GM12878 (cell line): ENCODE measurements around the gene TMEM59. TPM values are rescaled to one million over a fixed set of nuclear protein-coding genes. Genes with fewer than 3 reads are reported as not detected.

Experiments
- ATAC-seq: fragments of 200-7000 bp; cut with Tn5 transposase; 3 replicates; pipeline ENCODE4 v1.9.1; 2020; ENCODE audit warnings: mild to moderate bottlenecking, moderate library complexity
- BruUV-seq: library from RNA; stranded (reverse); fragments of 400-500 nt; replicated peaks from 2 replicates; lab custom pipeline; 2021; lab: Mats Ljungman, UMichigan
- CTCF ChIA-PET: fragments of 300-600 bp; sonication (Branson Sonifier 250); formaldehyde crosslinking; extraction: SDS; loops from one replicate; lab custom pipeline; 2021; ENCODE audit warnings: inconsistent platforms; lab: Yijun Ruan, JAX
- POLR2A ChIA-PET: fragments of 350-600 bp; formaldehyde crosslinking; extraction: SDS; loops from one replicate; lab custom pipeline; 2021; ENCODE audit warnings: inconsistent platforms; lab: Charles Lee
- RAD21 ChIA-PET: fragments of 300-600 bp; sonication (Branson Sonifier 250); formaldehyde crosslinking; loops from one replicate; lab custom pipeline; 2023; ENCODE audit warnings: antibody characterized with exemption; ENCODE audit not compliant: unreplicated experiment; lab: Charles Lee
- SMC1A ChIA-PET: fragments of 300-600 bp; sonication (Branson Sonifier 250); formaldehyde crosslinking; loops from one replicate; lab custom pipeline; 2023; ENCODE audit not compliant: unreplicated experiment, uncharacterized antibody; lab: Charles Lee
- DNase-seq: peaks from one replicate; pipeline ENCODE4 v3.0.0-alpha.2; 2011; ENCODE audit warnings: low read depth, low spot score
- FAIRE-seq: peaks from 3 replicates; lab custom pipeline; 2011; peaks lifted over from hg19 to GRCh38; lab: Jason Lieb, UNC
- H2AFZ ChIP-seq: 2 replicates; pipeline ENCODE4 v1.6.0; 2011; ENCODE audit warnings: low read depth, low read length, control low read depth; ENCODE audit not compliant: control insufficient read depth
- H3K27ac ChIP-seq: 2 replicates; pipeline ENCODE4 v1.5.1; 2011; ENCODE audit warnings: control low read depth; ENCODE audit not compliant: control insufficient read depth, insufficient read depth
- H3K27me3 ChIP-seq, 2 experiments: replicated peaks in 1 of 2; 2 replicates each; pipeline versions ENCODE4 v1.6.0 to v1.6.1; 2011; ENCODE audit warnings: low read length in 1 of 2; ENCODE audit not compliant: control insufficient read depth in 2 of 2, insufficient read depth in 2 of 2
- H3K36me3 ChIP-seq, 2 experiments: 2 replicates each; pipeline ENCODE4 v1.5.1; 2011; ENCODE audit warnings: low read length in 1 of 2; ENCODE audit not compliant: control insufficient read depth in 2 of 2, insufficient read depth in 2 of 2
- H3K4me1 ChIP-seq: 2 replicates; pipeline ENCODE4 v1.6.1; 2011; ENCODE audit warnings: mild to moderate bottlenecking, low read length, moderate library complexity, mixed read lengths; ENCODE audit not compliant: control insufficient read depth, insufficient read depth
- H3K4me2 ChIP-seq: 2 replicates; pipeline ENCODE4 v1.6.0; 2011; ENCODE audit warnings: control low read depth; ENCODE audit not compliant: control insufficient read depth, insufficient read depth
- H3K4me3 ChIP-seq: fragments of 200-600 bp; sonication (generic); 2 replicates; pipeline ENCODE4 v1.5.1; 2016
- H3K79me2 ChIP-seq: 2 replicates; pipeline ENCODE4 v1.6.0; 2011; ENCODE audit warnings: low read length; ENCODE audit not compliant: control insufficient read depth, insufficient read depth
- H3K9ac ChIP-seq: 2 replicates; pipeline ENCODE4 v1.8.0; 2011; ENCODE audit warnings: low read length, control low read depth, mixed read lengths; ENCODE audit not compliant: control insufficient read depth, insufficient read depth
- H3K9me3 ChIP-seq: replicated peaks from 3 replicates; pipeline ENCODE4 v1.5.1; 2011; ENCODE audit warnings: mild to moderate bottlenecking, low read length; ENCODE audit not compliant: control insufficient read depth, insufficient read depth
- H4K20me1 ChIP-seq: 2 replicates; pipeline ENCODE4 v1.6.0; 2011; ENCODE audit not compliant: control insufficient read depth, insufficient read depth
- CTCF ChIP-seq, 3 experiments: IDR thresholded peaks in 2 of 3; conservative IDR thresholded peaks in 1 of 3; 2 replicates each; pipeline ENCODE4 v1.5.1; 2011; ENCODE audit warnings: low read depth in 3 of 3, low read length in 3 of 3, mild to moderate bottlenecking in 3 of 3, control low read depth in 2 of 3, moderate library complexity in 2 of 3, inconsistent platforms in 1 of 3, mixed read lengths in 1 of 3; ENCODE audit not compliant: control insufficient read depth in 2 of 3, insufficient read depth in 1 of 3; ENCODE audit errors: extremely low read depth in 1 of 3
- MTA2 ChIP-seq: fragments of 450-650 bp; IDR thresholded peaks from 2 replicates; pipeline ENCODE4 v1.6.1; 2016; ENCODE audit warnings: low read depth, mild to moderate bottlenecking, moderate library complexity
- RAD21 ChIP-seq: IDR thresholded peaks from 2 replicates; pipeline ENCODE4 v1.6.1; 2011; ENCODE audit warnings: mild to moderate bottlenecking, low read depth, low read length, moderate library complexity; ENCODE audit not compliant: insufficient read depth
- SMAD1 ChIP-seq: fragments of 450-650 bp; IDR thresholded peaks from 2 replicates; pipeline ENCODE4 v1.6.1; 2018; ENCODE audit warnings: mild to moderate bottlenecking, low read depth; ENCODE audit not compliant: partially characterized antibody
- SMC3 ChIP-seq: IDR thresholded peaks from 2 replicates; pipeline ENCODE4 v1.6.1; 2011; ENCODE audit warnings: low read length, improper control_type of control experiment, borderline replicate concordance
- YY1 ChIP-seq: IDR thresholded peaks from 2 replicates; pipeline ENCODE4 v1.6.1; 2011; ENCODE audit warnings: low read depth, mild to moderate bottlenecking, low read length
- ZBTB4 ChIP-seq: fragments of 450-650 bp; formaldehyde crosslinking; IDR thresholded peaks from 2 replicates; pipeline ENCODE4 v1.4.0; 2022; ENCODE audit warnings: mild to moderate bottlenecking, moderate library complexity
- ZNF592 ChIP-seq: fragments of 450-650 bp; IDR thresholded peaks from 2 replicates; pipeline ENCODE4 v1.6.1; 2017; ENCODE audit warnings: mild to moderate bottlenecking, moderate library complexity
- WGBS: methylation state at CpG from one replicate; pipeline ENCODE4 v1.1.6; 2016; ENCODE audit warnings: low lambda C conversion rate; ENCODE audit not compliant: insufficient replicate concordance, insufficient coverage; ENCODE audit errors: missing lambda C conversion rate; 5-methylcytosine and 5-hydroxymethylcytosine counted together
- in situ Hi-C: fragments of 300-500 bp; cut with MboI; formaldehyde crosslinking; loops from 9 replicates; pipeline ENCODE4 v1.14.3; 2018; ENCODE audit warnings: mixed read lengths
- intact Hi-C: fragments of 100-400 bp; cut with micrococcal nuclease; formaldehyde crosslinking; loops from one replicate; pipeline ENCODE4 v1.14.2; 2022; ENCODE audit not compliant: unreplicated experiment
- polyA plus RNA-seq, 11 experiments: library from polyadenylated mRNA; depleted of rRNA in 4 of 11; unstranded in 6 of 11; stranded (reverse) in 5 of 11; fragments of >200 nt; fragmentation: Nextera tagmentation in 4 of 11; fragmentation: Illumina TruSeq in 1 of 11; extraction: Ambion mirVana in 4 of 11; extraction: Trizol in 1 of 11; gene quantifications; 1 replicate in 1 of 11; 2 replicates in 10 of 11; pipeline versions ENCODE4 v1.2.1 to v1.2.3, GENCODE V29; 2011 to 2016; ENCODE audit warnings: inconsistent platforms in 2 of 11, missing spikeins in 2 of 11, low read depth in 1 of 11
- total RNA-seq, 4 experiments: library from RNA; depleted of rRNA in 3 of 4; stranded (reverse); fragments of >200 nt in 3 of 4; fragmentation: Illumina TruSeq in 1 of 4; extraction: Trizol in 1 of 4; gene quantifications; 2 replicates each; pipeline versions ENCODE4 v1.2.1 to v1.2.3, GENCODE V29; 2013 to 2021

The TMEM59 gene
- total and polyA plus RNA-seq, 10 of the 15 experiments (the other 5 are each of a cell fraction or from before 2014, with no cell fraction given) = 69.9 to 273 (median 111) TPM

GRCh38 chr1:54070171-54070837 lies 17.3 kb upstream of the TMEM59 start:
- Histone ChIP-seq H2AFZ (no peak overlapping the region), H3K9ac (no peak overlapping the region), H3K4me1 (no peaks in the 10 kb centered on the region), H3K9me3 (no peaks in the 10 kb centered on the region), H4K20me1 (no peaks in the 10 kb centered on the region), H3K27ac (no peak overlapping the region), H3K27me3 (no peaks in the 10 kb centered on the region), H3K79me2 (no peaks in the 10 kb centered on the region), H3K4me3 (no peak overlapping the region), H3K36me3 (peaks cover 1 to 3% of the 10 kb centered on the region in 2 experiments; a peak in 1 of 4 replicates), H3K4me2 (no peak overlapping the region)
- intact Hi-C loops (loop anchor here (1.0 kb wide), 2 partner anchors 419 to 740 kb away; no protein-coding TSS in a partner anchor), in situ Hi-C loops (loop anchor here (5.0 to 25.0 kb wide), 2 partner anchors 208 to 417 kb away; no protein-coding TSS in a partner anchor)
- peak; percentile 59 to 97 (median 61); a peak in 4 of 6 replicates for TF ChIP-seq CTCF (IDR thresholded peaks at IDR 0.05 in 2 of 3, conservative IDR thresholded peaks at IDR 0.05 in 1 of 3; ENCODE audit: control insufficient read depth in 2 of 3, extremely low read depth in 1 of 3, insufficient read depth in 1 of 3, low read depth in 3 of 3, low read length in 3 of 3)
- TF ChIP-seq MTA2 = no peak
- peak; percentile 66; the same call in 1 of the 2 replicates for TF ChIP-seq SMC3
- TF ChIP-seq ZNF592 = peak; percentile 53; the same call in 1 of the 2 replicates
- no peak for TF ChIP-seq SMAD1
- TF ChIP-seq ZBTB4 (CRISPR knock-in tag) = no peak
- TF ChIP-seq YY1 = no peak
- TF ChIP-seq RAD21 = peak; percentile 76
- ChIA-PET SMC1A (interaction anchor here (0.6 to 1.1 kb wide), 2 partner anchors 9 to 289 kb away, joined by 3 to 4 read pairs; no protein-coding TSS in a partner anchor), POLR2A (no interaction called here), RAD21 (no interaction called here), CTCF (interaction anchor here (0.9 to 7.0 kb wide), 10 partner anchors 8 to 420 kb away, joined by 3 to 61 read pairs (median 5); partner anchors contain the start of genes TCEANC2 and TMEM59)
- FAIRE-seq (peak; percentile 72), DNase-seq (no peak), ATAC-seq (peak; percentile 93)
- BruUV-seq = no TSS peak
- WGBS = 0% methylated on average over 2 of the region's 2 CpGs
